Ovary (tissue), 3 donors: ENCODE data around the gene CST7.
"Not testable (repeated sequence)": the region's sequence is repeated elsewhere in the genome, so short reads cannot be mapped to it uniquely, and the experiment has no call there.

Experiments used
- CTCF ChIP-seq, 3 donors: fragments of 450-650 bp in 2 of 3; fragments of 200-600 bp in 1 of 3; IDR thresholded peaks; one replicate each; pipeline versions ENCODE4 v1.5.1 to v1.8.0; 2016 to 2022; ENCODE audit warnings: antibody characterized with exemption in 3 of 3, mild to moderate bottlenecking in 1 of 3
- POLR2A ChIP-seq: fragments of 450-650 bp; IDR thresholded peaks from one replicate; pipeline ENCODE4 v1.6.1; 2017; ENCODE audit warnings: antibody characterized with exemption, mild to moderate bottlenecking, moderate library complexity
- donor health status: DM: no; HTN: no; CAD: no.

- not testable (repeated sequence) for TF ChIP-seq CTCF (IDR thresholded peaks at IDR 0.05); POLR2A
Measured at GRCh38 chr20:25001323-25001722, 52.3 kb downstream of the CST7 start.
